Liver (tissue), 9 donors: Measurements from ENCODE around the gene KICS2. TPM values are rescaled to one million over a fixed set of nuclear protein-coding genes. Genes with fewer than 3 reads are reported as not detected.

Source experiments
- DNase-seq: peaks from one replicate; pipeline ENCODE4 v3.0.0-alpha.2; 2017; ENCODE audit warnings: low spot score
- H3K27ac ChIP-seq, 2 donors: one replicate each; pipeline ENCODE4 v1.7.0; 2013; ENCODE audit warnings: inconsistent platforms in 2 of 2, low read length in 2 of 2, control low read depth in 1 of 2, low read depth in 1 of 2, mild to moderate bottlenecking in 1 of 2
- H3K27me3 ChIP-seq, 4 donors: one replicate each; pipeline versions ENCODE4 v1.6.1 to v1.7.0; 2013; ENCODE audit warnings: low read length in 3 of 4, inconsistent platforms in 1 of 4, mild to moderate bottlenecking in 1 of 4, moderate library complexity in 1 of 4; ENCODE audit not compliant: control insufficient read depth in 4 of 4, insufficient read depth in 4 of 4
- H3K36me3 ChIP-seq, 4 donors: one replicate each; pipeline versions ENCODE4 v1.6.1 to v1.7.0; 2013; ENCODE audit warnings: low read length in 3 of 4, mild to moderate bottlenecking in 3 of 4, low read depth in 1 of 4, moderate library complexity in 1 of 4; ENCODE audit not compliant: control insufficient read depth in 4 of 4, insufficient read depth in 3 of 4
- H3K4me1 ChIP-seq, 4 donors: one replicate each; pipeline versions ENCODE4 v1.6.1 to v1.7.0; 2013; ENCODE audit warnings: low read length in 3 of 4, mild to moderate bottlenecking in 3 of 4, moderate library complexity in 1 of 4; ENCODE audit not compliant: control insufficient read depth in 4 of 4, insufficient read depth in 4 of 4
- H3K4me3 ChIP-seq, 3 donors: one replicate each; pipeline versions ENCODE4 v1.6.1 to v1.7.0; 2013; ENCODE audit warnings: low read length in 3 of 3, control low read depth in 1 of 3, low read depth in 1 of 3, mild to moderate bottlenecking in 1 of 3
- H3K9ac ChIP-seq, 2 donors: one replicate each; pipeline ENCODE4 v1.7.0; 2013; ENCODE audit warnings: low read length in 2 of 2, mild to moderate bottlenecking in 2 of 2, moderate library complexity in 2 of 2, control low read depth in 1 of 2, low read depth in 1 of 2
- H3K9me3 ChIP-seq, 4 donors: one replicate each; pipeline versions ENCODE4 v1.6.1 to v1.7.0; 2013; ENCODE audit warnings: low read length in 3 of 4; ENCODE audit not compliant: control insufficient read depth in 4 of 4
- FOXA1 ChIP-seq: IDR thresholded peaks from 2 replicates; pipeline ENCODE4 v1.6.1; 2016; ENCODE audit warnings: antibody characterized with exemption
- FOXA2 ChIP-seq: IDR thresholded peaks from 2 replicates; pipeline ENCODE4 v1.6.1; 2016; ENCODE audit warnings: antibody characterized with exemption
- GABPA ChIP-seq, 2 donors: IDR thresholded peaks in 1 of 2; conservative IDR thresholded peaks in 1 of 2; 2 replicates each; pipeline ENCODE4 v1.6.1; 2016; ENCODE audit warnings: antibody characterized with exemption in 2 of 2, mild to moderate bottlenecking in 1 of 2, moderate library complexity in 1 of 2
- HNF4A ChIP-seq, 2 donors: conservative IDR thresholded peaks; 2 replicates each; pipeline ENCODE4 v1.6.1; 2016; ENCODE audit warnings: antibody characterized with exemption in 2 of 2, mild to moderate bottlenecking in 2 of 2
- HNF4G ChIP-seq: IDR thresholded peaks from 2 replicates; pipeline ENCODE4 v1.6.1; 2016; ENCODE audit warnings: antibody characterized with exemption
- JUND ChIP-seq, 2 donors: IDR thresholded peaks; 2 replicates each; pipeline ENCODE4 v1.6.1; 2016; ENCODE audit warnings: antibody characterized with exemption in 2 of 2
- NR2F2 ChIP-seq: IDR thresholded peaks from 2 replicates; pipeline ENCODE4 v1.6.1; 2016; ENCODE audit warnings: antibody characterized with exemption
- RAD21 ChIP-seq, 2 donors: IDR thresholded peaks; 2 replicates each; pipeline ENCODE4 v1.6.1; 2016; ENCODE audit warnings: antibody characterized with exemption in 2 of 2, mild to moderate bottlenecking in 2 of 2
- REST ChIP-seq: IDR thresholded peaks from 2 replicates; pipeline ENCODE4 v1.6.1; 2016; ENCODE audit warnings: antibody characterized with exemption, mild to moderate bottlenecking
- RXRA ChIP-seq, 2 donors: IDR thresholded peaks; 2 replicates each; pipeline ENCODE4 v1.6.1; 2017 to 2018; ENCODE audit warnings: antibody characterized with exemption in 2 of 2, mild to moderate bottlenecking in 1 of 2
- SP1 ChIP-seq: IDR thresholded peaks from 2 replicates; pipeline ENCODE4 v1.6.1; 2018; ENCODE audit warnings: antibody characterized with exemption, mild to moderate bottlenecking
- TAF1 ChIP-seq: conservative IDR thresholded peaks from 2 replicates; pipeline ENCODE4 v1.6.1; 2016; ENCODE audit warnings: antibody characterized with exemption, mild to moderate bottlenecking
- YY1 ChIP-seq: IDR thresholded peaks from 2 replicates; pipeline ENCODE4 v1.6.1; 2016; ENCODE audit warnings: antibody characterized with exemption, mild to moderate bottlenecking
- ZBTB33 ChIP-seq: IDR thresholded peaks from 2 replicates; pipeline ENCODE4 v1.6.1; 2016; ENCODE audit warnings: antibody characterized with exemption
- WGBS: extraction: QIAGEN DNeasy Blood & Tissue Kit; methylation state at CpG from one replicate; pipeline ENCODE4 v1.1.7; 2013; 5-methylcytosine and 5-hydroxymethylcytosine counted together
- polyA plus RNA-seq, 2 donors: library from polyadenylated mRNA; stranded (reverse) in 1 of 2; unstranded in 1 of 2; fragments of 200-250 nt in 1 of 2; fragments of >200 nt in 1 of 2; fragmentation: Nextera tagmentation in 1 of 2; extraction: Ambion mirVana in 1 of 2; gene quantifications; one replicate each; pipeline versions ENCODE4 v1.2.1 to v1.2.3, GENCODE V29; 2013 to 2015
- total RNA-seq, 2 donors: library from RNA; depleted of rRNA; stranded (reverse); fragments of >200 nt; gene quantifications; one replicate each; pipeline ENCODE4 v1.2.3, GENCODE V29; 2014
- TF ChIP-seq, protein P1 (sequence below): IDR thresholded peaks from 2 replicates; pipeline ENCODE4 v1.6.1; 2016; ENCODE audit warnings: antibody characterized with exemption
- TF ChIP-seq, protein P2 (sequence below): fragments of 150-350 bp; IDR thresholded peaks from 2 replicates; pipeline ENCODE4 v1.5.1; 2017; ENCODE audit warnings: improper control_type of control experiment, low read depth, low read length; ENCODE audit not compliant: missing input control
- donor health status: healthy.
- donor health status: healthy.
- donor health status: healthy.
- donor health status: healthy.
- donor health status: healthy.

The KICS2 gene
- total and polyA plus RNA-seq, 4 donors, result 3.4 to 10.7 (median 5.3) TPM

- peak overlapping the region; percentile 68 to 75 for H3K9ac ChIP-seq
- H3K36me3 ChIP-seq, result no peaks in the 10 kb centered on the region
- TF ChIP-seq REST (peak; percentile 68), RXRA (IDR thresholded peaks at IDR 0.05) (peak; percentile 58 to 72), TAF1 (peak; percentile 62), FOXA1 (no peak), HNF4A (conservative IDR thresholded peaks at IDR 0.05) (peak; percentile 43 to 55), SP1 (peak; percentile 54), GABPA (IDR thresholded peaks at IDR 0.05 in 1 of 2, conservative IDR thresholded peaks at IDR 0.05 in 1 of 2) (no peak), RAD21 (IDR thresholded peaks at IDR 0.05) (peak in 1 of 2 donors; percentile 42), ZBTB33 (no peak)
- no peaks in the 10 kb centered on the region for H3K9me3 ChIP-seq
- under 1% methylated on average over 16 of the region's 16 CpGs for WGBS
- H3K27me3 ChIP-seq, result no peaks in the 10 kb centered on the region
- peak overlapping the region; percentile 90 to 91 for H3K27ac ChIP-seq
- DNase-seq, result peak; percentile 78
- H3K4me3 ChIP-seq, result peak overlapping the region; percentile 72 to 81 (median 80)
- H3K4me1 ChIP-seq, result peaks cover 0 to 11% (median 8%) of the 10 kb centered on the region in 4 donors
Observed at GRCh38 chr12:64221651-64222008, 466 bp downstream of the KICS2 start.

- 97% methylated on average over 3 of the region's 3 CpGs for WGBS
- no peak overlapping the region for H3K4me3 ChIP-seq
- no peak overlapping the region for H3K27ac ChIP-seq
- no peaks in the 10 kb centered on the region for H3K27me3 ChIP-seq
- DNase-seq, result no peak
- TF ChIP-seq HNF4A (conservative IDR thresholded peaks at IDR 0.05) (no peak), TAF1 (no peak), HNF4G (no peak), YY1 (no peak), FOXA1 (no peak), FOXA2 (no peak), JUND (IDR thresholded peaks at IDR 0.05) (no peak), SP1 (no peak), NR2F2 (no peak), GABPA (IDR thresholded peaks at IDR 0.05 in 1 of 2, conservative IDR thresholded peaks at IDR 0.05 in 1 of 2) (no peak), REST (no peak)
- TF ChIP-seq, protein P1, sequence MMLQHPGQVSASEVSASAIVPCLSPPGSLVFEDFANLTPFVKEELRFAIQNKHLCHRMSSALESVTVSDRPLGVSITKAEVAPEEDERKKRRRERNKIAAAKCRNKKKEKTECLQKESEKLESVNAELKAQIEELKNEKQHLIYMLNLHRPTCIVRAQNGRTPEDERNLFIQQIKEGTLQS, result no peak
- TF ChIP-seq, protein P2, sequence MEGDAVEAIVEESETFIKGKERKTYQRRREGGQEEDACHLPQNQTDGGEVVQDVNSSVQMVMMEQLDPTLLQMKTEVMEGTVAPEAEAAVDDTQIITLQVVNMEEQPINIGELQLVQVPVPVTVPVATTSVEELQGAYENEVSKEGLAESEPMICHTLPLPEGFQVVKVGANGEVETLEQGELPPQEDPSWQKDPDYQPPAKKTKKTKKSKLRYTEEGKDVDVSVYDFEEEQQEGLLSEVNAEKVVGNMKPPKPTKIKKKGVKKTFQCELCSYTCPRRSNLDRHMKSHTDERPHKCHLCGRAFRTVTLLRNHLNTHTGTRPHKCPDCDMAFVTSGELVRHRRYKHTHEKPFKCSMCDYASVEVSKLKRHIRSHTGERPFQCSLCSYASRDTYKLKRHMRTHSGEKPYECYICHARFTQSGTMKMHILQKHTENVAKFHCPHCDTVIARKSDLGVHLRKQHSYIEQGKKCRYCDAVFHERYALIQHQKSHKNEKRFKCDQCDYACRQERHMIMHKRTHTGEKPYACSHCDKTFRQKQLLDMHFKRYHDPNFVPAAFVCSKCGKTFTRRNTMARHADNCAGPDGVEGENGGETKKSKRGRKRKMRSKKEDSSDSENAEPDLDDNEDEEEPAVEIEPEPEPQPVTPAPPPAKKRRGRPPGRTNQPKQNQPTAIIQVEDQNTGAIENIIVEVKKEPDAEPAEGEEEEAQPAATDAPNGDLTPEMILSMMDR, result no peak
- H3K9ac ChIP-seq, result no peak overlapping the region
- H3K4me1 ChIP-seq, result peaks cover 0 to 11% (median 8%) of the 10 kb centered on the region in 4 donors
- no peaks in the 10 kb centered on the region for H3K9me3 ChIP-seq
- peaks cover 0 to 4% (median 0%) of the 10 kb centered on the region in 4 donors for H3K36me3 ChIP-seq
Observed at GRCh38 chr12:64220046-64220445, 2.0 kb downstream of the KICS2 start.
